Measurements from ENCODE around the gene CRIP1. TPM values are rescaled to one million over a fixed set of nuclear protein-coding genes. Genes with fewer than 3 reads are reported as not detected.

Gene CRIP1
- polyA plus RNA-seq, 3 donors, result 688 to 2,084 (median 1,032) TPM

GRCh38 chr14:105530285-105531087 lies 43.8 kb downstream of the CRIP1 start:
- Histone ChIP-seq H3K4me1 (ENCODE audit: control insufficient read depth in 1 of 2, insufficient read depth in 2 of 2, low read length in 2 of 2) (peaks cover 30 to 35% of the 10 kb centered on the region in 2 donors), H3K9ac (ENCODE audit: insufficient read depth, low read length, poor library complexity, severe bottlenecking) (no peak overlapping the region), H3K4me2 (replicated peaks; ENCODE audit: extremely low read depth, low read length, poor library complexity, severe bottlenecking) (no peak overlapping the region), H3K9me3 (replicated peaks in 1 of 2; ENCODE audit: control insufficient read depth in 1 of 2, insufficient read depth in 1 of 2, low read length in 2 of 2) (peaks cover 0 to 21% of the 10 kb centered on the region in 2 donors), H3K27me3 (ENCODE audit: control insufficient read depth in 2 of 2, insufficient read depth in 2 of 2, low read length in 2 of 2) (peaks cover 25 to 43% of the 10 kb centered on the region in 2 donors), H3K79me2 (ENCODE audit: insufficient read depth, low read length) (no peaks in the 10 kb centered on the region), H3K36me3 (replicated peaks in 1 of 2; ENCODE audit: control insufficient read depth in 1 of 2, insufficient read depth in 2 of 2, low read length in 2 of 2) (no peaks in the 10 kb centered on the region), H2AFZ (ENCODE audit: insufficient read depth, low read depth, low read length, poor library complexity, severe bottlenecking) (no peak overlapping the region), H3K4me3 (replicated peaks in 1 of 3; ENCODE audit: low read depth in 2 of 3, low read length in 3 of 3) (no peak overlapping the region), H3K27ac (ENCODE audit: low read depth in 1 of 2, low read length in 2 of 2) (no peak overlapping the region), H4K20me1 (ENCODE audit: insufficient read depth, low read length) (no peaks in the 10 kb centered on the region)
- Mint-ChIP-seq H3K9me3 (peaks cover 0 to 16% (median 8%) of the 10 kb centered on the region in 7 donors), H3K27ac (no peak overlapping the region), H3K4me3 (peak overlapping the region; percentile 24 to 64), H3K36me3 (no peaks in the 10 kb centered on the region), H3K27me3 (ENCODE audit: low read depth in 3 of 3) (peaks cover 35 to 63% (median 51%) of the 10 kb centered on the region in 3 donors), H3K4me1 (peaks cover 27% of the 10 kb centered on the region)
- intact Hi-C loops (cut with micrococcal nuclease), result no loop called here
- no peak for TF ChIP-seq CTCF (IDR thresholded peaks at IDR 0.05)
- DNase-seq, result no peak
- 87% methylated on average over 15 of the region's 19 CpGs for WGBS (ENCODE audit: insufficient coverage)

GRCh38 chr14:105531088-105531893 lies 44.6 kb downstream of the CRIP1 start:
- H3K9ac ChIP-seq (ENCODE audit: insufficient read depth, low read length, poor library complexity, severe bottlenecking), result no peak overlapping the region
- no peaks in the 10 kb centered on the region for H4K20me1 ChIP-seq (ENCODE audit: insufficient read depth, low read length)
- H2AFZ ChIP-seq (ENCODE audit: insufficient read depth, low read depth, low read length, poor library complexity, severe bottlenecking), result no peak overlapping the region
- intact Hi-C loops (cut with micrococcal nuclease), result no loop called here
- peaks cover 0 to 17% of the 10 kb centered on the region in 2 donors for H3K9me3 ChIP-seq (replicated peaks in 1 of 2; ENCODE audit: control insufficient read depth in 1 of 2, insufficient read depth in 1 of 2, low read length in 2 of 2)
- no peak overlapping the region for H3K4me2 ChIP-seq (replicated peaks; ENCODE audit: extremely low read depth, low read length, poor library complexity, severe bottlenecking)
- H3K27ac ChIP-seq (ENCODE audit: low read depth in 1 of 2, low read length in 2 of 2), result no peak overlapping the region
- peaks cover 30 to 35% of the 10 kb centered on the region in 2 donors for H3K4me1 ChIP-seq (ENCODE audit: control insufficient read depth in 1 of 2, insufficient read depth in 2 of 2, low read length in 2 of 2)
- Mint-ChIP-seq H3K9me3 (peaks cover 0 to 13% (median 5%) of the 10 kb centered on the region in 7 donors), H3K4me3 (no peak overlapping the region), H3K4me1 (peaks cover 23% of the 10 kb centered on the region), H3K27me3 (ENCODE audit: low read depth in 3 of 3) (peaks cover 31 to 57% (median 46%) of the 10 kb centered on the region in 3 donors), H3K36me3 (no peaks in the 10 kb centered on the region), H3K27ac (no peak overlapping the region)
- no peak for TF ChIP-seq CTCF (IDR thresholded peaks at IDR 0.05)
- no peak for DNase-seq
- no peaks in the 10 kb centered on the region for H3K36me3 ChIP-seq (replicated peaks in 1 of 2; ENCODE audit: control insufficient read depth in 1 of 2, insufficient read depth in 2 of 2, low read length in 2 of 2)
- H3K79me2 ChIP-seq (ENCODE audit: insufficient read depth, low read length), result no peaks in the 10 kb centered on the region
- peaks cover 18 to 36% of the 10 kb centered on the region in 2 donors for H3K27me3 ChIP-seq (ENCODE audit: control insufficient read depth in 2 of 2, insufficient read depth in 2 of 2, low read length in 2 of 2)
- no peak overlapping the region for H3K4me3 ChIP-seq (replicated peaks in 1 of 3; ENCODE audit: low read depth in 2 of 3, low read length in 3 of 3)
- WGBS (ENCODE audit: insufficient coverage), result 89% methylated on average over 22 of the region's 30 CpGs

All from CD14-positive monocyte (primary cell).